PC-3 (cell line): Measurements from ENCODE around the gene P2RX4.

Experiments used
- CTCF ChIP-seq: fragments of 300-600 bp; sonication (generic); conservative IDR thresholded peaks from 2 replicates; pipeline ENCODE4 v1.5.1; 2017; ENCODE audit warnings: antibody characterized with exemption, low read depth, mild to moderate bottlenecking, low read length
- EZH2 ChIP-seq: fragments of 300-600 bp; sonication (generic); IDR thresholded peaks from one replicate; pipeline ENCODE4 v1.6.1; 2017; ENCODE audit warnings: antibody characterized with exemption, mild to moderate bottlenecking, low read length; ENCODE audit not compliant: unreplicated experiment

DNA sequence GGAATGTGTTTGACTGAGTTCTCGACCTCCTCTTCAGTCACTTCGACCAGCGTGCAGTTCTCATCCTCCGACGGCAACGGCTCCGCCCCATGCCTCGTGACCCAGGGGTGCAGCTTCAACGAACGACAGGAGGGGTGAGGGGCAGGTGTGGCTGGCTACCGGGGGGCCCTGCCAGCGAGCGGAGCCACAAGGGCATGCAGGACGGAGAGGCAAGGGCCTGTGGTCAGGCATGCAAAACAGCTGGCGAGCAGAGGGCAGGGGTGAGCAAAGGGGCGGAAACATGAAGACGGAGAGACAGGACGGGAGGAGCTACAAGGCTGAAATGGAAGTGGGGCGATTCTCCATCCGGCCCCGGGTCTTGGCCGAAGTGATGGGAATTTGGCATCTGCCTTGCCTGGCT lies 38.7 kb downstream of the P2RX4 start:
- TF ChIP-seq EZH2 (no peak), CTCF (no peak)
